SK-N-MC (cell line): ENCODE results near the gene FBLN7.

Source experiments
- EZH2 ChIP-seq: fragments of 200-600 bp; sonication (generic); IDR thresholded peaks from one replicate; pipeline ENCODE4 v1.6.1; 2017; ENCODE audit warnings: antibody characterized with exemption
- FOXP2 ChIP-seq: optimal IDR thresholded peaks from 2 replicates; pipeline ENCODE3; 2011; ENCODE audit warnings: mild to moderate bottlenecking, moderate library complexity; ENCODE audit not compliant: insufficient read depth; ENCODE audit errors: extremely low read length, control extremely low read depth

DNA sequence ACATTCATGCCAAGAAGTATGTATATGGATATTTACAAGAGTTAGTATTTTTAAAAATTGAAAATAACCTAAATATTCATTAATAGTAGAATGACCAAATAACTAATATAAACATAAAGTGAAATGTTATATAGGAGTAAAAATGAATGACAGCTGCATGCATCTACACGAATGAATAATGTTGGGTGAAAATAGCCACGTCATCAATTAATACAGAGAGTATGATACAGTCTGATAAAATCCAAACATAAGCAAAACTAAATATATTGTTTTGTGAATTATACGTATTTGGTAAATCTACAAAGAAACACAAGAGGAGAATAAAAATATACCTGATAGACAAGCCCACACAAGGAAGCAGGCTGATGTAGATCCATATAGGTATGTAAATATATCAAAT lies 92.2 kb downstream of the FBLN7 start:
- TF ChIP-seq FOXP2 (no peak), EZH2 (no peak)
